IMR-90 (cell line): ENCODE data around the gene RYR1. TPM values are rescaled to one million over a fixed set of nuclear protein-coding genes. Genes with fewer than 3 reads are reported as not detected.

ENCODE experiments used
- ATAC-seq: fragments of 200-7000 bp; cut with Tn5 transposase; 2 replicates; pipeline ENCODE4 v1.9.1; 2020; ENCODE audit warnings: low read depth, mild to moderate bottlenecking, moderate library complexity
- BruUV-seq: library from RNA; stranded (reverse); fragments of 400-500 nt; replicated peaks from 2 replicates; lab custom pipeline; 2021; lab: Mats Ljungman, UMichigan
- CTCF ChIA-PET: fragments of 300-600 bp; formaldehyde crosslinking; extraction: SDS; loops from one replicate; lab custom pipeline; 2021; ENCODE audit warnings: antibody characterized with exemption; lab: Yijun Ruan, JAX
- POLR2A ChIA-PET: fragments of 300-600 bp; sonication (Branson Sonifier 250); formaldehyde crosslinking; loops from one replicate; lab custom pipeline; 2022; ENCODE audit warnings: antibody characterized with exemption; ENCODE audit not compliant: unreplicated experiment; lab: Charles Lee
- DNase-seq: peaks from one replicate; pipeline ENCODE4 v3.0.0; 2013
- H2AFZ ChIP-seq: replicated peaks from 2 replicates; pipeline ENCODE3; 2013; ENCODE audit warnings: low read length, mild to moderate bottlenecking; ENCODE audit not compliant: poor library complexity
- H2AK5ac ChIP-seq: 2 replicates; pipeline ENCODE4 v1.6.1; 2013; ENCODE audit warnings: low read depth, low read length, inconsistent platforms
- H2AK9ac ChIP-seq: replicated peaks from 2 replicates; pipeline ENCODE3; 2013; ENCODE audit warnings: mild to moderate bottlenecking, low read depth, low read length, moderate library complexity; ENCODE audit not compliant: poor library complexity
- H2BK120ac ChIP-seq: 2 replicates; pipeline ENCODE4 v1.6.1; 2013; ENCODE audit warnings: low read depth, low read length, inconsistent platforms
- H2BK15ac ChIP-seq: 3 replicates; pipeline ENCODE4 v1.6.1; 2013; ENCODE audit warnings: low read depth, low read length, inconsistent platforms
- H2BK20ac ChIP-seq: 2 replicates; pipeline ENCODE4 v1.6.1; 2013; ENCODE audit warnings: low read depth, mild to moderate bottlenecking, inconsistent platforms, low read length, moderate library complexity
- H2BK5ac ChIP-seq: 2 replicates; pipeline ENCODE4 v1.6.1; 2013; ENCODE audit warnings: mild to moderate bottlenecking, low read depth, low read length, inconsistent platforms; ENCODE audit not compliant: poor library complexity, severe bottlenecking
- H3K14ac ChIP-seq: replicated peaks from 2 replicates; pipeline ENCODE4 v1.6.1; 2013; ENCODE audit warnings: low read depth, low read length, inconsistent platforms
- H3K18ac ChIP-seq: 2 replicates; pipeline ENCODE4 v1.6.1; 2013; ENCODE audit warnings: low read depth, low read length, control low read depth
- H3K23ac ChIP-seq: 2 replicates; pipeline ENCODE4 v1.6.1; 2013; ENCODE audit warnings: low read depth, low read length, inconsistent platforms
- H3K27ac ChIP-seq: 2 replicates; pipeline ENCODE4 v1.5.1; 2013; ENCODE audit warnings: mild to moderate bottlenecking, control low read depth, low read length; ENCODE audit not compliant: insufficient read depth
- H3K27me3 ChIP-seq: 2 replicates; pipeline ENCODE4 v1.6.1; 2013; ENCODE audit warnings: low read length; ENCODE audit not compliant: control insufficient read depth, insufficient read depth
- H3K36me3 ChIP-seq: 2 replicates; pipeline ENCODE4 v1.6.1; 2013; ENCODE audit warnings: low read length, mixed read lengths; ENCODE audit not compliant: control insufficient read depth, insufficient read depth
- H3K4ac ChIP-seq: 2 replicates; pipeline ENCODE4 v1.6.1; 2013; ENCODE audit warnings: low read depth, low read length, inconsistent platforms
- H3K4me1 ChIP-seq: 2 replicates; pipeline ENCODE4 v1.6.1; 2013; ENCODE audit warnings: low read length, mixed read lengths; ENCODE audit not compliant: control insufficient read depth, insufficient read depth
- H3K4me2 ChIP-seq: 2 replicates; pipeline ENCODE4 v1.6.1; 2013; ENCODE audit warnings: low read depth, mild to moderate bottlenecking, control low read depth, low read length, moderate library complexity
- H3K4me3 ChIP-seq: 2 replicates; pipeline ENCODE4 v1.5.1; 2013; ENCODE audit warnings: low read depth, mild to moderate bottlenecking, control low read depth, low read length, moderate library complexity; ENCODE audit not compliant: insufficient read depth
- H3K56ac ChIP-seq: 2 replicates; pipeline ENCODE4 v1.6.1; 2013; ENCODE audit warnings: low read length, inconsistent platforms; ENCODE audit not compliant: insufficient read depth; ENCODE audit errors: extremely low read depth
- H3K79me1 ChIP-seq, 2 experiments: 2 replicates each; pipeline ENCODE4 v1.6.1; 2013; ENCODE audit warnings: low read length in 2 of 2, inconsistent platforms in 1 of 2, low read depth in 1 of 2
- H3K9ac ChIP-seq: 2 replicates; pipeline ENCODE4 v1.6.1; 2013; ENCODE audit warnings: low read depth, low read length, control low read depth
- H3K9me1 ChIP-seq: 2 replicates; pipeline ENCODE4 v1.6.1; 2013; ENCODE audit warnings: low read length, inconsistent platforms; ENCODE audit not compliant: insufficient read depth
- H3K9me3 ChIP-seq: 2 replicates; pipeline ENCODE4 v1.6.1; 2013; ENCODE audit warnings: low read length; ENCODE audit not compliant: control insufficient read depth, insufficient read depth
- H4K20me1 ChIP-seq: 2 replicates; pipeline ENCODE4 v1.6.1; 2013; ENCODE audit warnings: low read length, inconsistent platforms; ENCODE audit not compliant: insufficient read depth
- H4K5ac ChIP-seq: 2 replicates; pipeline ENCODE4 v1.6.1; 2013; ENCODE audit warnings: mild to moderate bottlenecking, low read depth, low read length, control low read depth
- H4K8ac ChIP-seq, 2 experiments: 2 replicates each; pipeline ENCODE4 v1.6.1; 2013; ENCODE audit warnings: low read depth in 2 of 2, low read length in 2 of 2, control low read depth in 1 of 2, inconsistent platforms in 1 of 2
- H4K91ac ChIP-seq: 2 replicates; pipeline ENCODE4 v1.6.1; 2013; ENCODE audit warnings: low read depth, low read length, inconsistent platforms; ENCODE audit not compliant: insufficient read depth
- BHLHE40 ChIP-seq: fragments of 150-350 bp; IDR thresholded peaks from 2 replicates; pipeline ENCODE4 v1.6.1; 2016; ENCODE audit warnings: mild to moderate bottlenecking, low read depth, low read length
- CEBPB ChIP-seq: IDR thresholded peaks from 2 replicates; pipeline ENCODE4 v1.6.1; 2012; ENCODE audit warnings: low read depth, low read length, improper control_type of control experiment
- CHD1 ChIP-seq: IDR thresholded peaks from 2 replicates; pipeline ENCODE4 v1.6.1; 2012; ENCODE audit warnings: low read depth, low read length, improper control_type of control experiment
- ELK1 ChIP-seq: fragments of 150-350 bp; IDR thresholded peaks from 2 replicates; pipeline ENCODE4 v1.6.1; 2016; ENCODE audit warnings: low read depth, mild to moderate bottlenecking, low read length, moderate library complexity, borderline replicate concordance
- FOS ChIP-seq: fragments of 150-350 bp; IDR thresholded peaks from 2 replicates; pipeline ENCODE4 v1.6.1; 2016; ENCODE audit warnings: low read depth, low read length
- MAFK ChIP-seq: IDR thresholded peaks from 2 replicates; pipeline ENCODE4 v1.6.1; 2012; ENCODE audit warnings: low read depth, low read length, improper control_type of control experiment
- MAZ ChIP-seq: IDR thresholded peaks from 2 replicates; pipeline ENCODE4 v1.6.1; 2012; ENCODE audit warnings: low read depth, mild to moderate bottlenecking, low read length, improper control_type of control experiment, moderate library complexity, borderline replicate concordance
- MXI1 ChIP-seq: IDR thresholded peaks from 2 replicates; pipeline ENCODE4 v1.6.1; 2012; ENCODE audit warnings: low read depth, mild to moderate bottlenecking, low read length, moderate library complexity, borderline replicate concordance
- NFE2L2 ChIP-seq: fragments of 150-350 bp; IDR thresholded peaks from 2 replicates; pipeline ENCODE4 v1.6.1; 2016; ENCODE audit warnings: low read depth, mild to moderate bottlenecking, low read length
- POLR2A ChIP-seq: IDR thresholded peaks from 2 replicates; pipeline ENCODE4 v1.6.1; 2012; ENCODE audit warnings: mild to moderate bottlenecking, low read depth, low read length
- RCOR1 ChIP-seq: IDR thresholded peaks from 2 replicates; pipeline ENCODE4 v1.6.1; 2012; ENCODE audit warnings: mild to moderate bottlenecking, low read length, improper control_type of control experiment; ENCODE audit not compliant: insufficient replicate concordance
- RFX5 ChIP-seq: IDR thresholded peaks from 2 replicates; pipeline ENCODE4 v1.8.0; 2012; ENCODE audit warnings: low read depth, mild to moderate bottlenecking, low read length, moderate library complexity
- SMC3 ChIP-seq: fragments of 150-350 bp; IDR thresholded peaks from 2 replicates; pipeline ENCODE4 v1.6.1; 2016; ENCODE audit warnings: low read depth, mild to moderate bottlenecking, antibody characterized with exemption, low read length, moderate library complexity
- WGBS, 2 experiments: methylation state at CpG; one replicate each; pipeline versions ENCODE4 v1.1.5 to v1.1.7; 2013; ENCODE audit warnings: missing lambda C conversion rate in 2 of 2; ENCODE audit not compliant: insufficient read length in 1 of 2; ENCODE audit errors: extremely low coverage in 2 of 2; 5-methylcytosine and 5-hydroxymethylcytosine counted together
- dilution Hi-C: fragments of 300-500 bp; cut with HindIII; formaldehyde crosslinking; loops from one replicate; pipeline ENCODE4 v1.14.3; 2018; ENCODE audit warnings: low sequenced_read_pairs; ENCODE audit not compliant: unreplicated experiment
- in situ Hi-C: fragments of 300-500 bp; cut with MboI; formaldehyde crosslinking; loops from 3 replicates; pipeline ENCODE4 v1.14.3; 2019; ENCODE audit warnings: low sequenced_read_pairs, inconsistent platforms, mixed read lengths
- intact Hi-C: fragments of 100-400 bp; cut with micrococcal nuclease; formaldehyde crosslinking; loops from 2 replicates; pipeline ENCODE4 v1.10.0; 2022
- polyA plus RNA-seq, 3 experiments: library from polyadenylated mRNA; depleted of rRNA; stranded (reverse); fragments of >200 nt; gene quantifications; 2 replicates each; pipeline ENCODE4 v1.2.3, GENCODE V29; 2012; ENCODE audit warnings: low replicate concordance in 1 of 3
- total RNA-seq: library from RNA; depleted of rRNA; stranded (reverse); fragments of >200 nt; gene quantifications from 2 replicates; pipeline ENCODE4 v1.2.3, GENCODE V29; 2012
- TF ChIP-seq, protein P1 (sequence below): conservative IDR thresholded peaks from 2 replicates; pipeline ENCODE4 v1.5.1; 2012; ENCODE audit warnings: mild to moderate bottlenecking, low read depth, low read length, improper control_type of control experiment
- TF ChIP-seq, protein P2 (sequence below): fragments of 150-350 bp; IDR thresholded peaks from 2 replicates; pipeline ENCODE4 v1.6.1; 2017; ENCODE audit warnings: mild to moderate bottlenecking, antibody characterized with exemption, low read length, low read depth

The RYR1 gene
- total and polyA plus RNA-seq, 2 of the 4 experiments (the other 2 are of a cell fraction): not detected

DNA sequence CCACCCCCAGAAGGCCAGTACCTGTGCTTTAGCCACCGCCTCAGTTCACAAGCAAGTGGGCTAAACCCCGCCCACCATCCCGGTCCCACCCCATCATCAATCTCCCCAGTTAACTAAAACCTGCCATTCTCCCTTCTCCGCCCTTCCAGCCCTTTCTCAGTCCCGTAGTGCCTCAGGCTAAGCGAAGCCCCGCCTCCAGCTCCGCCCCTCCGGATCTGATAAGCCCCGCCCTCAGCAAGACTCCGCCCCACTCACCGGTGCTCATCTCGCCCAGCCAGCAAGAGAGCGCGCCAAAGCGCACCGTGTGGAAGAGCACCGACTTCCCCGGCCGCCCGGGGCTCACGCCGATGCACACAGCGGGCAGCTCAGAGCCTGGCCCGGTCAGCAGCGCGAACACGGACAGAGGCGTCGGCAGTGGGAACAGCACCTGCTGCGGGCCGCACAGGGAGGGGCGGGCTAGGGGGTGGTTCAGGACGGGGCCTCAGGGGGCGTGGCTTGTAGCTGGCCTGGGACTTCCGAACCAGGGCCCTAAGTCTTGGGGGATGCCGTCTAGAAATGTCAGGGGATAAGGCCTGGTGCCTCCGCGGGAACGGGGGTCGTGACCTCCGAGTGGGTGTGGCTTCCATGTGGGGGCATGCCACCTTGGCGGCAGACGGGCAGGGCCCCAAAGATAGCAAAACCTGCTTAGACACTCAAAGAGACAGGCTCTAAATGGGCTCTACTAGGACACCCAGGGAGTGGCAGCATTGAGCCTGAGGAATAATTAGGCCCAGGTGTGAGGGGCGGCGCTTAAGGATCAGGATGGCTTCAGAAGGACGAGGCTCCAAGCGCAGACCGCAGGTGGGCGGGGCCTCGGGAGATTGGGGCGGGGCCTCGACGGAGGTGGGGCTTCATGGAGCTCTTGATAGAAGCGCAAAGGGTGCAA, 162.8 kb downstream of the RYR1 start:
- Histone ChIP-seq H2BK20ac (no peak overlapping the region), H3K9ac (no peak overlapping the region), H2AK5ac (no peak overlapping the region), H3K56ac (no peak overlapping the region), H3K23ac (no peak overlapping the region), H3K27me3 (peaks cover 2% of the 10 kb centered on the region), H3K9me3 (no peaks in the 10 kb centered on the region), H3K4me3 (no peak overlapping the region), H3K14ac (no peak overlapping the region), H3K79me1 (no peaks in the 10 kb centered on the region), H3K18ac (no peak overlapping the region), H4K5ac (no peak overlapping the region), H2BK15ac (no peak overlapping the region), H2BK5ac (no peak overlapping the region), H3K4me2 (peak overlapping the region; percentile 40; the same call in 1 of the 2 replicates), H2AFZ (peak overlapping the region; percentile 81), H4K20me1 (no peaks in the 10 kb centered on the region), H2AK9ac (peak overlapping the region; percentile 16), H3K27ac (no peak overlapping the region), H3K9me1 (no peaks in the 10 kb centered on the region), H2BK120ac (no peak overlapping the region), H3K4ac (no peak overlapping the region), H4K8ac (no peak overlapping the region), H3K36me3 (no peaks in the 10 kb centered on the region), H3K4me1 (no peaks in the 10 kb centered on the region), H4K91ac (no peak overlapping the region)
- intact Hi-C loops: no loop called here
- no peak for ATAC-seq
- no TSS peak for BruUV-seq
- no peak for DNase-seq
- WGBS, 2 experiments: 4% methylated on average over 29 of the region's 55 CpGs; no CpG with 5 or more reads in 1 of the 2 experiments
- CTCF ChIA-PET: no interaction called here
- in situ Hi-C loops: no loop called here
- POLR2A ChIA-PET: no interaction called here
- dilution Hi-C loops: no loop called here
- TF ChIP-seq MXI1: no peak
- no peak for TF ChIP-seq CHD1
- no peak for TF ChIP-seq POLR2A
- TF ChIP-seq RCOR1: no peak
- no peak for TF ChIP-seq FOS
- no peak for TF ChIP-seq MAFK
- no peak for TF ChIP-seq BHLHE40
- TF ChIP-seq, protein P1, sequence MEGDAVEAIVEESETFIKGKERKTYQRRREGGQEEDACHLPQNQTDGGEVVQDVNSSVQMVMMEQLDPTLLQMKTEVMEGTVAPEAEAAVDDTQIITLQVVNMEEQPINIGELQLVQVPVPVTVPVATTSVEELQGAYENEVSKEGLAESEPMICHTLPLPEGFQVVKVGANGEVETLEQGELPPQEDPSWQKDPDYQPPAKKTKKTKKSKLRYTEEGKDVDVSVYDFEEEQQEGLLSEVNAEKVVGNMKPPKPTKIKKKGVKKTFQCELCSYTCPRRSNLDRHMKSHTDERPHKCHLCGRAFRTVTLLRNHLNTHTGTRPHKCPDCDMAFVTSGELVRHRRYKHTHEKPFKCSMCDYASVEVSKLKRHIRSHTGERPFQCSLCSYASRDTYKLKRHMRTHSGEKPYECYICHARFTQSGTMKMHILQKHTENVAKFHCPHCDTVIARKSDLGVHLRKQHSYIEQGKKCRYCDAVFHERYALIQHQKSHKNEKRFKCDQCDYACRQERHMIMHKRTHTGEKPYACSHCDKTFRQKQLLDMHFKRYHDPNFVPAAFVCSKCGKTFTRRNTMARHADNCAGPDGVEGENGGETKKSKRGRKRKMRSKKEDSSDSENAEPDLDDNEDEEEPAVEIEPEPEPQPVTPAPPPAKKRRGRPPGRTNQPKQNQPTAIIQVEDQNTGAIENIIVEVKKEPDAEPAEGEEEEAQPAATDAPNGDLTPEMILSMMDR: no peak
- TF ChIP-seq CEBPB: no peak
- no peak for TF ChIP-seq RFX5
- no peak for TF ChIP-seq MAZ
- no peak for TF ChIP-seq ELK1
- no peak for TF ChIP-seq SMC3
- TF ChIP-seq NFE2L2: no peak
- TF ChIP-seq, protein P2, sequence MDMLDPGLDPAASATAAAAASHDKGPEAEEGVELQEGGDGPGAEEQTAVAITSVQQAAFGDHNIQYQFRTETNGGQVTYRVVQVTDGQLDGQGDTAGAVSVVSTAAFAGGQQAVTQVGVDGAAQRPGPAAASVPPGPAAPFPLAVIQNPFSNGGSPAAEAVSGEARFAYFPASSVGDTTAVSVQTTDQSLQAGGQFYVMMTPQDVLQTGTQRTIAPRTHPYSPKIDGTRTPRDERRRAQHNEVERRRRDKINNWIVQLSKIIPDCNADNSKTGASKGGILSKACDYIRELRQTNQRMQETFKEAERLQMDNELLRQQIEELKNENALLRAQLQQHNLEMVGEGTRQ: no peak
